ENCODE data around the gene CDC42BPG. TPM values are rescaled to one million over a fixed set of nuclear protein-coding genes. Genes with fewer than 3 reads are reported as not detected.

The CDC42BPG gene
- total and polyA plus RNA-seq, 2 of the 8 experiments (the other 6 are each of a cell fraction or from before 2014, with no cell fraction given) = 3.7 to 10.6 TPM

GRCh38 chr11:64834723-64835615 is 9.5 kb downstream of the CDC42BPG start (continued):
- TF ChIP-seq CHD7 (IDR thresholded peaks at IDR 0.05; ENCODE audit: insufficient replicate concordance, low read length) (no peak), ATF3 (IDR thresholded peaks at IDR 0.05; ENCODE audit: insufficient read depth, low read depth, low read length) (no peak), RFX5 (IDR thresholded peaks at IDR 0.05; ENCODE audit: borderline replicate concordance, low read depth, low read length) (no peak), GTF2F1 (IDR thresholded peaks at IDR 0.05; ENCODE audit: borderline replicate concordance, low read depth, low read length) (no peak), CTBP2 (IDR thresholded peaks at IDR 0.05; ENCODE audit: borderline replicate concordance, insufficient read depth, insufficient read length, low read length) (no peak), SP2 (IDR thresholded peaks at IDR 0.05; ENCODE audit: low read length) (no peak)
